Nephron (organoid): ENCODE measurements around the gene PUS3.

ENCODE experiments used
- H3K27ac Mint-ChIP-seq, 3 experiments: 2 replicates each; pipeline ENCODE4 v1.8.0; 2020; ENCODE audit warnings: mixed read lengths in 3 of 3, mild to moderate bottlenecking in 2 of 3, moderate library complexity in 1 of 3
- H3K27me3 Mint-ChIP-seq: 2 replicates; pipeline ENCODE4 v1.8.0; 2021; ENCODE audit warnings: low read depth, mild to moderate bottlenecking, moderate library complexity, mixed read lengths
- H3K36me3 Mint-ChIP-seq: 2 replicates; pipeline ENCODE4 v1.8.0; 2020; ENCODE audit warnings: low read depth, mixed read lengths
- H3K4me1 Mint-ChIP-seq: 2 replicates; pipeline ENCODE4 v1.8.0; 2020; ENCODE audit warnings: mixed read lengths
- H3K4me3 Mint-ChIP-seq, 3 experiments: 2 replicates each; pipeline ENCODE4 v1.8.0; 2020; ENCODE audit warnings: mild to moderate bottlenecking in 3 of 3, mixed read lengths in 3 of 3, moderate library complexity in 2 of 3
- H3K9me3 Mint-ChIP-seq: 2 replicates; pipeline ENCODE4 v1.8.0; 2020; ENCODE audit warnings: mixed read lengths
- CTCF ChIP-seq, 3 experiments: fragments of 200-600 bp; sonication (generic); IDR thresholded peaks; one replicate each; pipeline ENCODE4 v1.5.0; 2021; ENCODE audit warnings: antibody characterized with exemption in 3 of 3; ENCODE audit not compliant: unreplicated experiment in 3 of 3

PUS3 gene

DNA sequence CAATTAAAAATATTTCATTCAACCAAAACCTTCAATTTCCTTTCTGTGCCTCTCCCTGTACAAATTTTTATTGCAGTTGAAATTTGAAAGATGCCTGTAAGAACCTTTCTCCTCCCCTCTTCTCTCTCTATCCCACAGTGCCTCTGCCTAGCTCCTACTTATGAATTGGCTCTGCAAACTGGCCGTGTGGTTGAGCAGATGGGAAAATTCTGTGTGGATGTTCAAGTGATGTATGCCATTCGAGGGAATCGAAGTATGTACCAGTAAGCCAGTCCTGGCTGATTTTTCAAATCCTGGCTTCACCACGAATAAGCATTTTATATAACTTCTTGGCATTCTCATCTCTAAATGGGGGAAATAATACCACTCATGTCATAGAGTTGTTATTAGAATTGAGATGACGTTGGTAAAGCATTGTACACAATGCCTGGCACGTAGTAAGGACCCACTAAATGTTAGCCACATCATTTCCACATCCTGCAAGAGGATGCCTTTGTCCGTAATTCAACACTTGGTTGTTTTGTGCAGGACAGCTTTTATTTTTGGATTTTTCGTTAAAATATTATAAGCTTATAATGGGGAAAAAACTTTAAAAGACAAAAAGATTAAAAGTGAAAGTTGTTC lies 7.3 kb upstream of the PUS3 start:
- peaks cover 2% of the 10 kb centered on the region for H3K4me1 Mint-ChIP-seq
- peaks cover 18% of the 10 kb centered on the region for H3K27me3 Mint-ChIP-seq
- no peaks in the 10 kb centered on the region for H3K36me3 Mint-ChIP-seq
- no peak overlapping the region for H3K4me3 Mint-ChIP-seq
- no peak overlapping the region for H3K27ac Mint-ChIP-seq
- TF ChIP-seq CTCF (IDR thresholded peaks at IDR 0.05; ENCODE audit: unreplicated experiment in 3 of 3), result no peak
- no peaks in the 10 kb centered on the region for H3K9me3 Mint-ChIP-seq

GRCh38 chr11:125904678-125905077 lies 1.7 kb upstream of the PUS3 start:
- Mint-ChIP-seq H3K4me1 (peaks cover 25% of the 10 kb centered on the region), H3K27ac (no peak overlapping the region), H3K27me3 (peaks cover 37% of the 10 kb centered on the region), H3K4me3 (peak overlapping the region; percentile 79 to 86 (median 85)), H3K36me3 (peaks cover 10% of the 10 kb centered on the region), H3K9me3 (no peaks in the 10 kb centered on the region)
- no peak for TF ChIP-seq CTCF (IDR thresholded peaks at IDR 0.05; ENCODE audit: unreplicated experiment in 3 of 3)

- Mint-ChIP-seq H3K36me3 (peaks cover 15% of the 10 kb centered on the region), H3K27me3 (peaks cover 37% of the 10 kb centered on the region), H3K4me3 (peak within 1 kb of the TSS; percentile 99), H3K4me1 (peaks cover 25% of the 10 kb centered on the region), H3K9me3 (no peaks in the 10 kb centered on the region), H3K27ac (peak within 1 kb of the TSS in 2 of 3 experiments; percentile 94 to 97)
- no peak for TF ChIP-seq CTCF (IDR thresholded peaks at IDR 0.05; ENCODE audit: unreplicated experiment in 3 of 3)
Measured at GRCh38 chr11:125903711-125904659, 979 bp upstream of the PUS3 start, which contains the start of gene DDX25. Gene DDX25 (plus strand): TSS chr11:125904508. CDS start chr11:125904518, 10 bp downstream.

GRCh38 chr11:125902277-125902926 lies 604 bp downstream of the PUS3 start:
- peak overlapping the region; percentile 82 to 97 (median 94) for H3K27ac Mint-ChIP-seq
- H3K4me3 Mint-ChIP-seq, result peak overlapping the region; percentile 99
- TF ChIP-seq CTCF (IDR thresholded peaks at IDR 0.05; ENCODE audit: unreplicated experiment in 3 of 3), result no peak
- no peaks in the 10 kb centered on the region for H3K9me3 Mint-ChIP-seq
- H3K27me3 Mint-ChIP-seq, result peaks cover 33% of the 10 kb centered on the region
- peaks cover 25% of the 10 kb centered on the region for H3K4me1 Mint-ChIP-seq
- peaks cover 15% of the 10 kb centered on the region for H3K36me3 Mint-ChIP-seq

DNA sequence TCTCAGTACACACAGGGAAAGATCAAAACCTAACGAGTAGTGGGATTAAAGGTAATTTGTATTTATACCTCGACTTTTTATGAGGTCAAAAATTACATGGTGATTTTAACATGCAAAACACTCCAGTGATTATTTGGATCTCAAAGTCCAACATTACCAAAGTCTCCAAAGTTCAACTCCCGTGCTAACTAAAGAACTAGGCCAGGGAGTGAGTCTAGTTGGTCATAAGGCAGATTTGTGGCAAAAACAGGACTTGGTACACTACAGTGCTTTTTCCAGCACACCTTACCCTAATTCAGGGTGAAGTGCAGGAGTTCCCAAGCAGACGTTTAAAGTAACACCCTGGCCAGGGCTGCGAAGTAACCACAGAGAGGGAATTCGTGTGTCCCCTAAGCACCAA lies 1.1 kb downstream of the PUS3 start:
- no peaks in the 10 kb centered on the region for H3K9me3 Mint-ChIP-seq
- peak overlapping the region; percentile 76 to 99 (median 84) for H3K4me3 Mint-ChIP-seq
- H3K36me3 Mint-ChIP-seq, result peaks cover 15% of the 10 kb centered on the region
- H3K27me3 Mint-ChIP-seq, result peaks cover 31% of the 10 kb centered on the region
- TF ChIP-seq CTCF (IDR thresholded peaks at IDR 0.05; ENCODE audit: unreplicated experiment in 3 of 3), result no peak
- peaks cover 25% of the 10 kb centered on the region for H3K4me1 Mint-ChIP-seq
- peak overlapping the region in 1 of 3 experiments; percentile 5 for H3K27ac Mint-ChIP-seq
